PFSK-1 (cell line): ENCODE measurements around the gene ELMO1.

ENCODE experiments used
- FOXP2 ChIP-seq: optimal IDR thresholded peaks from 2 replicates; pipeline ENCODE3; 2011; ENCODE audit warnings: borderline replicate concordance, control low read depth, inconsistent platforms; ENCODE audit not compliant: insufficient read depth; ENCODE audit errors: extremely low read length, extremely low read depth
- POLR2AphosphoS5 ChIP-seq: IDR thresholded peaks from 2 replicates; pipeline ENCODE4 v1.6.1; 2012; ENCODE audit warnings: low read depth, mild to moderate bottlenecking, control low read depth, low read length, moderate library complexity
- SIN3A ChIP-seq: IDR thresholded peaks from 2 replicates; pipeline ENCODE4 v1.6.1; 2012; ENCODE audit warnings: mild to moderate bottlenecking, low read length, moderate library complexity, borderline replicate concordance; ENCODE audit not compliant: insufficient read depth
- TAF1 ChIP-seq: IDR thresholded peaks from 2 replicates; pipeline ENCODE4 v1.6.1; 2012; ENCODE audit warnings: low read length, control low read depth, borderline replicate concordance; ENCODE audit not compliant: insufficient read depth
- TF ChIP-seq, protein P1 (sequence below), 2 experiments: IDR thresholded peaks; 2 replicates each; pipeline versions ENCODE4 v1.6.1 to v1.8.0; 2011 to 2012; ENCODE audit warnings: low read depth in 2 of 2, low read length in 2 of 2, control low read depth in 1 of 2, inconsistent platforms in 1 of 2, mild to moderate bottlenecking in 1 of 2, moderate library complexity in 1 of 2; ENCODE audit not compliant: insufficient read depth in 1 of 2

Gene ELMO1

DNA sequence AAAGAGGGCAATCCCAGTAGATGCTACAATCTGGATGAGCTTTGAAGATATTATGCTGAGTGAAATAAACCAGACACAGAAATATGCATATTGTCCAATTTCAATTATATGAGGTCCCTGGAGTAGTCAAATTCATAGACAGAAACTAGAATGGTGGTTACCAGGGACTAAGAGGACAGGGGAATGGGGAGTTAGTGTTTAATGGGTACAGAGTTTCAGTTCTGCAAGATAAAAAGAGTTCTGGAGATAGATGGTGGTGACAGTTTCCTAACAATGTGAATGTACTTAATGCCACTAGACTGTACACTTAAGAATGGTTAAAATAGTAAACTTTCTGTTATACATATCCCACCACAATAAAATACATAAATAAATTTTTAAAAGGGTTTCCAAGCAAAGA is 236.6 kb downstream of the ELMO1 start:
- no peak for TF ChIP-seq SIN3A
- no peak for TF ChIP-seq POLR2AphosphoS5
- no peak for TF ChIP-seq FOXP2

DNA sequence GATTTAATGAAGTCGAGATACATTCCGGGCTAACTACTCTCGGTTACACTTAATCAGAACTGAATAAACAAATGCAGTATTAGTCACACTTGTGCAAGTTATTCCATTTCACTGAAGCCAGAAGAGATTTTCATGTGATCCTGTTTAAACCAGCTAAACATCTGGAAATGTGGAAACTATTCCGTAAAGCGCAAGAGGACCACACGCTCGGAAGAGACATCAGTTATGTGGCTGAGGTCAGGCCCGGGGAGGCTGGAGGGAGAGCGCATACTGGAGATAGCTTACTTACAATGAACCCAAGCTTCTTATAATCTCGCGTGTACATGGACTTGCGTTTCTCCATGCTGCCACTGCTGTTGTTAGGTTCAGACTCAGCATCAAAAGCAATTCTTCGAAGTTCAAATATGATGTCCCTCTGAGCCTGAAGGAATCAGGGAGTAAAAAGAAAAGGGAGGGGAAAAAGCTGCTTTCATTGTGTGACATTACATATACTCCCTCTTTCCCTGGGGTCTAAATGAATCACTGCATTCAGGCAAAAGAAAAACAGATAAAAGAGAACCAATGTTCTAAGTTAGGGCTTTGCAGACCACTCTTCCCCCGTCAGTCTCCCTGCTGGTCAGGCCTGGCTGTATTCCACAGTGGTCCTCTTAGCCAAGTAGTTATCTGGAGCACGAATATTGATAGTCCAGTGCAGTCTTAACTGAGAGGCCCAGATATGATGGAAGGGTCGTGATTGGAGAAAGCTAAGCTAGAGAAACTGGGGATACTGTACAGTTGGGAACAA is 237.4 kb downstream of the ELMO1 start:
- TF ChIP-seq SIN3A = no peak
- TF ChIP-seq POLR2AphosphoS5 = no peak
- no peak for TF ChIP-seq FOXP2
- TF ChIP-seq, protein P1, sequence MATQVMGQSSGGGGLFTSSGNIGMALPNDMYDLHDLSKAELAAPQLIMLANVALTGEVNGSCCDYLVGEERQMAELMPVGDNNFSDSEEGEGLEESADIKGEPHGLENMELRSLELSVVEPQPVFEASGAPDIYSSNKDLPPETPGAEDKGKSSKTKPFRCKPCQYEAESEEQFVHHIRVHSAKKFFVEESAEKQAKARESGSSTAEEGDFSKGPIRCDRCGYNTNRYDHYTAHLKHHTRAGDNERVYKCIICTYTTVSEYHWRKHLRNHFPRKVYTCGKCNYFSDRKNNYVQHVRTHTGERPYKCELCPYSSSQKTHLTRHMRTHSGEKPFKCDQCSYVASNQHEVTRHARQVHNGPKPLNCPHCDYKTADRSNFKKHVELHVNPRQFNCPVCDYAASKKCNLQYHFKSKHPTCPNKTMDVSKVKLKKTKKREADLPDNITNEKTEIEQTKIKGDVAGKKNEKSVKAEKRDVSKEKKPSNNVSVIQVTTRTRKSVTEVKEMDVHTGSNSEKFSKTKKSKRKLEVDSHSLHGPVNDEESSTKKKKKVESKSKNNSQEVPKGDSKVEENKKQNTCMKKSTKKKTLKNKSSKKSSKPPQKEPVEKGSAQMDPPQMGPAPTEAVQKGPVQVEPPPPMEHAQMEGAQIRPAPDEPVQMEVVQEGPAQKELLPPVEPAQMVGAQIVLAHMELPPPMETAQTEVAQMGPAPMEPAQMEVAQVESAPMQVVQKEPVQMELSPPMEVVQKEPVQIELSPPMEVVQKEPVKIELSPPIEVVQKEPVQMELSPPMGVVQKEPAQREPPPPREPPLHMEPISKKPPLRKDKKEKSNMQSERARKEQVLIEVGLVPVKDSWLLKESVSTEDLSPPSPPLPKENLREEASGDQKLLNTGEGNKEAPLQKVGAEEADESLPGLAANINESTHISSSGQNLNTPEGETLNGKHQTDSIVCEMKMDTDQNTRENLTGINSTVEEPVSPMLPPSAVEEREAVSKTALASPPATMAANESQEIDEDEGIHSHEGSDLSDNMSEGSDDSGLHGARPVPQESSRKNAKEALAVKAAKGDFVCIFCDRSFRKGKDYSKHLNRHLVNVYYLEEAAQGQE (IDR thresholded peaks at IDR 0.05; ENCODE audit: insufficient read depth in 1 of 2, low read depth in 2 of 2, low read length in 2 of 2) = no peak
- no peak for TF ChIP-seq TAF1

DNA sequence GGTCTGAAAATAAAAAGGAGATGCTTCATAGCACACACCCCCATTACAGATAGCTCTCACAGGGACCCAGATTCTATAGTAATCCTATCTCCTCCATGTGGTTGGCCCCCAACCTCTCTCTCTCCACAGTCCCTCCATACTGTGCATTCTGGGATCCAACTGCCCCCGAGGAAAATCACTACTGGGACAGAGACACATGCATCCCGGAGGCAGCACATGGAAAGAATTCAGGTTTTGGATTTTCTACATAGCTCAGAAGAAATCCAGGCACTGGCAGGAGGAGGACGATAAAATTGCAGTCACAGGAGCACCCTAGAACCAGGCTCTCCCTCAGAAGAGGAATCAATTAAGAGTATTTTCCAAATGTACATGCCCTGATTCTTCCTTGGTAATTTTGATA is 239.5 kb downstream of the ELMO1 start:
- TF ChIP-seq FOXP2 = no peak
- TF ChIP-seq, protein P1 (IDR thresholded peaks at IDR 0.05; ENCODE audit: insufficient read depth in 1 of 2, low read depth in 2 of 2, low read length in 2 of 2) = no peak

DNA sequence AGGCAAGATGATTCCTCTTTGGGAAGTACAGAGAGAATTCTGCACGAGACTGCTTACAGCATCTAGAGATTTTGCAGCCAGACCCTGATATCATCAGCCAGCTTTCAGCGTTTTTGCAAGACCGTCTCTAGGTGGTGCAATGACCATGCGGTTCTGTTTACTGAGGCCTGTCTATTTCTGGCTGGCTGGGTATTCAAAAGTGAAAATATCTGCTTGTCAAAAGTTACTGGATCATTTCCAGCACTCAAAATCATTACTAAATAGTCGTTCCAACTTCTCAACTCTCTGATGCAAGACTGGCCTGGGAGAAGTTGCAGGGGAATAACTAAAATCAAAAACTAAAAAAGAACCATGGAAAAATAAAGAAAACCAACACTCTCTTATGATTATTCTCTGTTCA is 240.1 kb downstream of the ELMO1 start:
- TF ChIP-seq SIN3A = no peak
- TF ChIP-seq, protein P1 (IDR thresholded peaks at IDR 0.05; ENCODE audit: insufficient read depth in 1 of 2, low read depth in 2 of 2, low read length in 2 of 2) = no peak
- TF ChIP-seq FOXP2 = no peak
- no peak for TF ChIP-seq POLR2AphosphoS5
- TF ChIP-seq TAF1 = no peak

DNA sequence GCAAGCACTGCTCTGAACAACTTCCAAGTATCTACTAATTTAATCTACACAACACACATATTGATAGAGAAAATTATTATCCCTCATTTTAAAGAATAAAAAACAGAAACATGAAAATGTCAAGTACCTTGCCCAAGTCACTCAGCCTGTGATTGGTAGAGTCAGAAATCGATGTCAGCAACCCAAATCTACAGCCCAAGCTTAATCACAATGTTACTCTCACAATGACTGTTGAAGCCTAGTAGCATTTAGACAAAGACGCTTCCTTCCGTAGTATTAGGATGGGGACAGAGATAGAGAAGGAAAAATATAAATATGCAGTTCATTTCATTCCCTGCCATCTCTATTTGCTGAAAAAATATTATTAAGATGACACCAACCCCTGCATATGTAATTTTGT is 242.5 kb downstream of the ELMO1 start:
- TF ChIP-seq POLR2AphosphoS5 (no peak), TAF1 (no peak), SIN3A (no peak), FOXP2 (no peak)
- TF ChIP-seq, protein P1 (IDR thresholded peaks at IDR 0.05; ENCODE audit: insufficient read depth in 1 of 2, low read depth in 2 of 2, low read length in 2 of 2) = no peak
